Trophoblast cell (in vitro differentiated cells and primary cell): ENCODE measurements around the gene RSPO3.

ENCODE experiments used
- DNase-seq, 2 donors: peaks; one replicate each; pipeline ENCODE4 v3.0.0-alpha.2; 2016
- H2AFZ ChIP-seq: 2 replicates; pipeline ENCODE4 v1.6.1; 2013; ENCODE audit warnings: low read length, moderate library complexity, mild to moderate bottlenecking; ENCODE audit not compliant: insufficient read depth, poor library complexity
- H2AK5ac ChIP-seq: 2 replicates; pipeline ENCODE4 v1.6.1; 2013; ENCODE audit warnings: mild to moderate bottlenecking, low read length
- H2BK120ac ChIP-seq: 2 replicates; pipeline ENCODE4 v1.6.1; 2013; ENCODE audit warnings: low read length, mild to moderate bottlenecking, moderate library complexity; ENCODE audit not compliant: insufficient read depth, poor library complexity
- H2BK12ac ChIP-seq: 2 replicates; pipeline ENCODE4 v1.6.1; 2013; ENCODE audit warnings: mild to moderate bottlenecking, low read length, moderate library complexity
- H2BK5ac ChIP-seq: 2 replicates; pipeline ENCODE4 v1.6.1; 2013; ENCODE audit warnings: low read length, low read depth, moderate library complexity, mild to moderate bottlenecking; ENCODE audit not compliant: poor library complexity
- H3K14ac ChIP-seq: 2 replicates; pipeline ENCODE4 v1.6.1; 2013; ENCODE audit warnings: mild to moderate bottlenecking, low read length
- H3K18ac ChIP-seq: 2 replicates; pipeline ENCODE4 v1.6.1; 2013; ENCODE audit warnings: mild to moderate bottlenecking, low read length
- H3K23ac ChIP-seq: 2 replicates; pipeline ENCODE4 v1.6.1; 2013; ENCODE audit warnings: low read length
- H3K27ac ChIP-seq: 2 replicates; pipeline ENCODE4 v1.5.1; 2013; ENCODE audit warnings: low read depth, mild to moderate bottlenecking, inconsistent platforms, low read length, moderate library complexity
- H3K27me3 ChIP-seq: 2 replicates; pipeline ENCODE4 v1.6.1; 2013; ENCODE audit warnings: inconsistent platforms, mild to moderate bottlenecking, low read length, moderate library complexity; ENCODE audit not compliant: insufficient read depth
- H3K36me3 ChIP-seq, 2 experiments: 1 replicate in 1 of 2; 2 replicates in 1 of 2; pipeline ENCODE4 v1.6.1; 2013; ENCODE audit warnings: low read length in 2 of 2, mild to moderate bottlenecking in 2 of 2, moderate library complexity in 1 of 2; ENCODE audit not compliant: insufficient read depth in 2 of 2, control insufficient read depth in 1 of 2
- H3K4ac ChIP-seq: 2 replicates; pipeline ENCODE4 v1.6.1; 2013; ENCODE audit warnings: low read depth, mild to moderate bottlenecking, low read length, moderate library complexity
- H3K4me1 ChIP-seq, 2 experiments: 1 replicate in 1 of 2; 2 replicates in 1 of 2; pipeline ENCODE4 v1.6.1; 2013; ENCODE audit warnings: low read length in 2 of 2, mild to moderate bottlenecking in 2 of 2, moderate library complexity in 1 of 2; ENCODE audit not compliant: insufficient read depth in 2 of 2, control insufficient read depth in 1 of 2
- H3K4me2 ChIP-seq: 2 replicates; pipeline ENCODE4 v1.6.1; 2013; ENCODE audit warnings: inconsistent platforms, mild to moderate bottlenecking, low read length, moderate library complexity
- H3K4me3 ChIP-seq: 2 replicates; pipeline ENCODE4 v1.5.1; 2013; ENCODE audit warnings: mild to moderate bottlenecking, low read depth, low read length, inconsistent platforms
- H3K79me1 ChIP-seq: one replicate; pipeline ENCODE4 v1.6.1; 2013; ENCODE audit warnings: low read length
- H3K79me2 ChIP-seq: 2 replicates; pipeline ENCODE4 v1.6.1; 2013; ENCODE audit warnings: low read length, mild to moderate bottlenecking; ENCODE audit not compliant: control insufficient read depth, insufficient read depth, poor library complexity
- H3K9ac ChIP-seq: 2 replicates; pipeline ENCODE4 v1.6.1; 2013; ENCODE audit warnings: mild to moderate bottlenecking, low read length
- H3K9me3 ChIP-seq: 2 replicates; pipeline ENCODE4 v1.6.1; 2013; ENCODE audit warnings: low read depth, mild to moderate bottlenecking, control low read depth, inconsistent platforms, low read length; ENCODE audit not compliant: insufficient read depth
- H4K12ac ChIP-seq: 2 replicates; pipeline ENCODE4 v1.6.1; 2013; ENCODE audit warnings: low read depth, mild to moderate bottlenecking, low read length, moderate library complexity
- H4K8ac ChIP-seq: 2 replicates; pipeline ENCODE4 v1.6.1; 2013; ENCODE audit warnings: low read depth, mild to moderate bottlenecking, low read length, moderate library complexity
- H4K91ac ChIP-seq: one replicate; pipeline ENCODE4 v1.6.1; 2013; ENCODE audit warnings: low read depth, mild to moderate bottlenecking, low read length, moderate library complexity
- WGBS: extraction: QIAGEN DNeasy Blood & Tissue Kit; methylation state at CpG from one replicate; pipeline ENCODE4 v1.1.7; 2013; ENCODE audit warnings: missing lambda C conversion rate; ENCODE audit not compliant: insufficient read length, insufficient coverage; ENCODE audit errors: extremely low coverage; 5-methylcytosine and 5-hydroxymethylcytosine counted together

The RSPO3 gene

DNA sequence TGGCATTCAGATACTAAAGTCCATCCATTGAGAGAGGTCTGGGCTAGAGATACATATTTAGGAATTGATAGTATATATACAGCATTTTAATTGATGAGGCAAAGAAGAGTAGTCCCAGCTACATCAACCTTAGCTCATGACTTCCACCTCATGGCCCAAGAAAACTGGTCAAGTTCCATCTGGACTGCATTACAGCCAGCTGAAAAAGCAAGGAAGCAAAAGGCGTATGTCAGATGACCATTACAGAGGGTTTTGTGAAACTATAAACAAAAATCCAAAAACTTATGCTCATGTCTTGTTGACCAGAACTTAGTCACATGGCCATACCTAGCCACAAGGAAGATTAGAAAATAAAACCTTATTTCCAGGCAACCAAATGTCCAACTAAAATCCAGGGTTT, 101.4 kb downstream of the RSPO3 start:
- Histone ChIP-seq H3K23ac (no peak overlapping the region), H2BK120ac (no peak overlapping the region), H3K27ac (no peak overlapping the region), H3K18ac (no peak overlapping the region), H3K4ac (no peak overlapping the region), H2BK12ac (no peak overlapping the region), H3K27me3 (no peaks in the 10 kb centered on the region), H4K91ac (no peak overlapping the region), H2AK5ac (no peak overlapping the region), H3K14ac (no peak overlapping the region), H3K4me3 (no peak overlapping the region), H3K9me3 (no peaks in the 10 kb centered on the region), H3K4me2 (no peak overlapping the region), H2AFZ (no peak overlapping the region), H3K79me2 (no peaks in the 10 kb centered on the region), H3K4me1 (no peaks in the 10 kb centered on the region), H3K79me1 (no peaks in the 10 kb centered on the region), H4K8ac (no peak overlapping the region), H3K36me3 (no peaks in the 10 kb centered on the region), H3K9ac (no peak overlapping the region), H4K12ac (no peak overlapping the region), H2BK5ac (no peak overlapping the region)
- no peak for DNase-seq
- WGBS, result no CpG with 5 or more reads among the region's 1 CpG

DNA sequence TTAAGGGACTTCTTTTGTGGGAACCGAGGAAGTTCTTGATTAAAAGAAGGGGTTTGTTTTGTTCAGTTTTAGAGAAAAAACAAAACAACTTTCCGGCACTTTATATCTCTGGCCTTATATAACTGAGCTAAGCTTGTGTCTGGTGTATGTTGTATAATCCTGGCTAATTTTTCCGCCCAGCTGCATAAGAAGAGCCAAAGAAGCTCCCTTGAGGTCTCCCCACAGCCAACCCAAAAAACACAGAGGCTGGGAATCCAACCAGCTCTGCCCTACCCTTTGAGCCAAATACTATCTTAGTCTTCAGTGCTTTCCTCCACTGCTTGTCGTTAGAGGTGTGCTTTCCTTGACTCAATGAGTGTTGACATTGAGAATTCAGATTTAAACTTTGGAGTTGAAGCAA, 102.7 kb downstream of the RSPO3 start:
- Histone ChIP-seq H4K8ac (no peak overlapping the region), H2AFZ (no peak overlapping the region), H3K9ac (no peak overlapping the region), H3K4me2 (no peak overlapping the region), H3K79me2 (no peaks in the 10 kb centered on the region), H2AK5ac (no peak overlapping the region), H4K12ac (no peak overlapping the region), H3K18ac (no peak overlapping the region), H3K79me1 (no peaks in the 10 kb centered on the region), H3K14ac (no peak overlapping the region), H3K4me3 (no peak overlapping the region), H2BK120ac (no peak overlapping the region), H3K36me3 (no peaks in the 10 kb centered on the region), H3K4me1 (no peaks in the 10 kb centered on the region), H2BK12ac (no peak overlapping the region), H3K27me3 (no peaks in the 10 kb centered on the region), H3K27ac (no peak overlapping the region), H3K9me3 (no peaks in the 10 kb centered on the region), H3K23ac (no peak overlapping the region), H2BK5ac (no peak overlapping the region), H4K91ac (no peak overlapping the region), H3K4ac (no peak overlapping the region)
- DNase-seq, result no peak
- no CpG with 5 or more reads among the region's 4 CpGs for WGBS

DNA sequence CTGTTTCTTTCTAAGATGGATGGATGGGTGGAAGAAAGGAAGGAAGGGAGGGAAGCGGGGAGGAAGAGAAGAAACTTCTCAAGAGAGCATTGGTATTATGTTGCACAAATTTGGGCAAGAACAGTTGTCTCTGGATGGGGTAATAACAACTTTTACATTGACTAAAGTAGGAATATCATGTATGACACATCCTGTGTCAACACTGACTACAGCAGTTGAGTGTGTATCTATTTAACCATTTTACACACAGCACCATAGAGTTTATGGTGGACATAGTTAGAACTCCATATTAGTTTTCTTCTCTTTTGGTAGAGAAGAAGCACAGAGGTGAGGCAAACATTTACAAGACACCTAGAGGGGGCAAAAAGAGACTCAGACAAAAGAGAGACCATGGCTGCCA, 103.9 kb downstream of the RSPO3 start:
- DNase-seq, result no peak
- no peak overlapping the region for H2BK5ac ChIP-seq
- H3K14ac ChIP-seq, result no peak overlapping the region
- no peak overlapping the region for H4K8ac ChIP-seq
- H3K4ac ChIP-seq, result no peak overlapping the region
- no peak overlapping the region for H4K91ac ChIP-seq
- no peaks in the 10 kb centered on the region for H3K79me2 ChIP-seq
- WGBS, result no CpG with 5 or more reads among the region's 1 CpG
- no peaks in the 10 kb centered on the region for H3K27me3 ChIP-seq
- no peak overlapping the region for H2BK120ac ChIP-seq
- H3K27ac ChIP-seq, result no peak overlapping the region
- H4K12ac ChIP-seq, result no peak overlapping the region
- no peaks in the 10 kb centered on the region for H3K36me3 ChIP-seq
- no peak overlapping the region for H3K23ac ChIP-seq
- H3K79me1 ChIP-seq, result no peaks in the 10 kb centered on the region
- no peak overlapping the region for H2BK12ac ChIP-seq
- H2AFZ ChIP-seq, result no peak overlapping the region
- H3K4me1 ChIP-seq, result no peaks in the 10 kb centered on the region
- H3K4me3 ChIP-seq, result no peak overlapping the region
- no peak overlapping the region for H3K9ac ChIP-seq
- no peak overlapping the region for H3K4me2 ChIP-seq
- H3K9me3 ChIP-seq, result no peaks in the 10 kb centered on the region
- no peak overlapping the region for H2AK5ac ChIP-seq
- H3K18ac ChIP-seq, result no peak overlapping the region

DNA sequence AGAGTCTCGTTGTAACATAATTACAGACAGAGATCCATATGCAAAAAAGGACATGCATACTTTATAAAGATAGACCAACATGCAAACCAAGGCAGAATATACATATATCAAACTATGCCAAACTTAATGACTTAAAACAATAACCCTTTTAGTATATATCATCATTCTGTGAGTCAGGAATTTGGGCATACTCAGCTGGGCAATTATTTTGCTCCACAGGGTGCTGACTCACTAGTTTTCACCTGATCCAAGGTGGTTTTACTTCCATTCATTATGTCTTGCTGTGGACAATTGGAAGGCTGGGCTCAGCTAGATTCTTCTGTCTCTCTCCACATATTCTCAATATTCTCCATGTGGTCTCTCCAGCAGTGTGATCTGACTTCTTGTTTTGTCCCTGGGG, 107.0 kb downstream of the RSPO3 start:
- no peak overlapping the region for H4K12ac ChIP-seq
- no peak overlapping the region for H3K23ac ChIP-seq
- no peak overlapping the region for H2AFZ ChIP-seq
- no peak overlapping the region for H3K14ac ChIP-seq
- H3K18ac ChIP-seq, result no peak overlapping the region
- H4K8ac ChIP-seq, result no peak overlapping the region
- peaks cover 3% of the 10 kb centered on the region for H3K9me3 ChIP-seq
- no peak overlapping the region for H3K9ac ChIP-seq
- H3K4ac ChIP-seq, result no peak overlapping the region
- no peak for DNase-seq
- no peak overlapping the region for H2BK120ac ChIP-seq
- H2AK5ac ChIP-seq, result no peak overlapping the region
- no peak overlapping the region for H4K91ac ChIP-seq
- no peak overlapping the region for H3K27ac ChIP-seq
- no peaks in the 10 kb centered on the region for H3K79me1 ChIP-seq
- H3K27me3 ChIP-seq, result no peaks in the 10 kb centered on the region
- no peak overlapping the region for H2BK12ac ChIP-seq
- no peak overlapping the region for H3K4me2 ChIP-seq
- H3K36me3 ChIP-seq, result no peaks in the 10 kb centered on the region
- no CpG with 5 or more reads among the region's 1 CpG for WGBS
- no peaks in the 10 kb centered on the region for H3K4me1 ChIP-seq
- H2BK5ac ChIP-seq, result no peak overlapping the region
- no peak overlapping the region for H3K4me3 ChIP-seq
- H3K79me2 ChIP-seq, result no peaks in the 10 kb centered on the region
